Endothelial cell of umbilical vein (primary cell): ENCODE measurements around the gene NTRK2. TPM values are rescaled to one million over a fixed set of nuclear protein-coding genes. Genes with fewer than 3 reads are reported as not detected.

ENCODE experiments used
- BruUV-seq: library from RNA; stranded (reverse); fragments of 400-500 nt; replicated peaks from 2 replicates; lab custom pipeline; 2021; lab: Mats Ljungman, UMichigan
- CTCF ChIA-PET: fragments of 300-600, 350-600 bp; sonication (Branson Sonifier 250); formaldehyde crosslinking; loops from one replicate; lab custom pipeline; 2021; ENCODE audit warnings: antibody characterized with exemption, inconsistent platforms; lab: Charles Lee
- POLR2A ChIA-PET: fragments of 300-600, 350-600 bp; sonication (Branson Sonifier 250); formaldehyde crosslinking; loops from one replicate; lab custom pipeline; 2021; ENCODE audit warnings: antibody characterized with exemption, inconsistent platforms; lab: Charles Lee
- DNase-seq: peaks from one replicate; pipeline ENCODE4 v3.0.0-alpha.2; 2011; ENCODE audit warnings: low read depth, low spot score
- FAIRE-seq: peaks from 2 replicates; lab custom pipeline; 2011; peaks lifted over from hg19 to GRCh38; lab: Jason Lieb, UNC
- H2AFZ ChIP-seq: 2 replicates; pipeline ENCODE4 v1.6.0; 2012; ENCODE audit warnings: low read depth, low read length, control low read depth, inconsistent platforms
- H3K27ac ChIP-seq: 2 replicates; pipeline ENCODE4 v1.5.1; 2011; ENCODE audit warnings: low read depth, mild to moderate bottlenecking, control low read depth, low read length, moderate library complexity; ENCODE audit not compliant: insufficient read depth
- H3K27me3 ChIP-seq, 2 experiments: 2 replicates each; pipeline versions ENCODE4 v1.6.0 to v1.6.1; 2011; ENCODE audit warnings: low read length in 2 of 2, mixed read lengths in 1 of 2; ENCODE audit not compliant: control insufficient read depth in 2 of 2, insufficient read depth in 2 of 2
- H3K36me3 ChIP-seq, 2 experiments: 2 replicates in 1 of 2; 3 replicates in 1 of 2; pipeline ENCODE4 v1.5.1; 2011; ENCODE audit warnings: low read length in 2 of 2, mild to moderate bottlenecking in 1 of 2, moderate library complexity in 1 of 2; ENCODE audit not compliant: control insufficient read depth in 2 of 2, insufficient read depth in 2 of 2; ENCODE audit errors: extremely low read depth in 1 of 2
- H3K4me1 ChIP-seq: 3 replicates; pipeline ENCODE4 v1.5.1; 2011; ENCODE audit warnings: mild to moderate bottlenecking, low read length; ENCODE audit not compliant: control insufficient read depth, insufficient read depth; ENCODE audit errors: extremely low read depth
- H3K4me2 ChIP-seq: 2 replicates; pipeline ENCODE4 v1.6.1; 2011; ENCODE audit warnings: low read length, control low read depth, mixed read lengths; ENCODE audit not compliant: insufficient read depth
- H3K4me3 ChIP-seq, 3 experiments: fragments of 200-600 bp in 1 of 3; sonication (generic), shearing (Covaris generic) in 1 of 3; replicated peaks in 1 of 3; 2 replicates each; pipeline ENCODE4 v1.5.1; 2011 to 2016; ENCODE audit warnings: control low read depth in 3 of 3, low read length in 3 of 3, mild to moderate bottlenecking in 2 of 3, inconsistent platforms in 1 of 3, low read depth in 1 of 3, moderate library complexity in 1 of 3; ENCODE audit not compliant: insufficient read depth in 1 of 3
- H3K79me2 ChIP-seq: 2 replicates; pipeline ENCODE4 v1.6.0; 2012; ENCODE audit warnings: low read length, inconsistent platforms; ENCODE audit not compliant: control insufficient read depth, insufficient read depth
- H3K9ac ChIP-seq: replicated peaks from 2 replicates; pipeline ENCODE3; 2011; ENCODE audit warnings: low read length, control low read depth; ENCODE audit not compliant: insufficient read depth; ENCODE audit errors: extremely low read depth
- H3K9me1 ChIP-seq: replicated peaks from 3 replicates; pipeline ENCODE4 v1.6.0; 2011; ENCODE audit warnings: mild to moderate bottlenecking, low read length; ENCODE audit not compliant: control insufficient read depth, insufficient read depth; ENCODE audit errors: extremely low read depth
- H3K9me3 ChIP-seq: replicated peaks from 2 replicates; pipeline ENCODE4 v1.5.1; 2012; ENCODE audit warnings: low read length, inconsistent platforms; ENCODE audit not compliant: control insufficient read depth, insufficient read depth
- H4K20me1 ChIP-seq: replicated peaks from 2 replicates; pipeline ENCODE3; 2011; ENCODE audit warnings: mild to moderate bottlenecking, low read length; ENCODE audit not compliant: control insufficient read depth, insufficient read depth; ENCODE audit errors: extremely low read depth
- CTCF ChIP-seq, 2 donors: IDR thresholded peaks; 1 replicate in 1 of 2; 2 replicates in 1 of 2; pipeline ENCODE4 v1.5.1; 2011; ENCODE audit warnings: low read length in 2 of 2, mild to moderate bottlenecking in 2 of 2, moderate library complexity in 2 of 2, control low read depth in 1 of 2, inconsistent platforms in 1 of 2, low read depth in 1 of 2; ENCODE audit not compliant: insufficient read depth in 1 of 2; ENCODE audit errors: extremely low read depth in 1 of 2
- EZH2 ChIP-seq: IDR thresholded peaks from 2 replicates; pipeline ENCODE4 v1.6.1; 2012; ENCODE audit warnings: borderline replicate concordance, low read depth, mild to moderate bottlenecking, moderate library complexity, low read length, inconsistent platforms; ENCODE audit not compliant: severe bottlenecking
- GATA2 ChIP-seq: IDR thresholded peaks from 2 replicates; pipeline ENCODE4 v1.7.0; 2011; ENCODE audit warnings: low read depth, mild to moderate bottlenecking, moderate library complexity, mixed read lengths, low read length; ENCODE audit not compliant: insufficient read length, insufficient read depth
- JUN ChIP-seq: IDR thresholded peaks from 2 replicates; pipeline ENCODE4 v1.6.1; 2011; ENCODE audit warnings: borderline replicate concordance, low read depth; ENCODE audit not compliant: insufficient read length, insufficient read depth
- MAX ChIP-seq: IDR thresholded peaks from 2 replicates; pipeline ENCODE4 v1.6.1; 2011; ENCODE audit not compliant: insufficient read depth, insufficient read length
- MYC ChIP-seq: IDR thresholded peaks from one replicate; pipeline ENCODE4 v1.6.1; 2011; ENCODE audit warnings: mild to moderate bottlenecking, low read depth, low read length
- POLR2AphosphoS5 ChIP-seq: IDR thresholded peaks from 2 replicates; pipeline ENCODE4 v1.6.1; 2012; ENCODE audit warnings: low read depth, mild to moderate bottlenecking, control low read depth, low read length, moderate library complexity; ENCODE audit not compliant: insufficient read depth
- dilution Hi-C: fragments of 300-500 bp; cut with MboI; formaldehyde crosslinking; loops from one replicate; pipeline ENCODE4 v1.15.0; 2019; ENCODE audit warnings: low sequenced_read_pairs; ENCODE audit not compliant: extremely low pct_ligation_motif_present
- intact Hi-C: fragments of 100-400 bp; cut with micrococcal nuclease; formaldehyde crosslinking; loops from one replicate; pipeline ENCODE4 v1.10.0; 2022
- polyA plus RNA-seq, 4 experiments: library from polyadenylated mRNA; depleted of rRNA in 3 of 4; stranded (reverse) in 3 of 4; unstranded in 1 of 4; fragments of >200 nt; gene quantifications; 2 replicates each; pipeline versions ENCODE4 v1.2.1 to v1.2.3, GENCODE V29; 2011 to 2012; ENCODE audit warnings: missing spikeins in 1 of 4
- total RNA-seq: library from RNA; stranded (reverse); gene quantifications from 2 replicates; pipeline ENCODE4 v1.2.3, GENCODE V29; 2021

The NTRK2 gene
- total and polyA plus RNA-seq, 2 donors (not counting 3 experiments of a cell fraction or from before 2014, with no cell fraction given): 0.01 to 0.13 TPM

- Histone ChIP-seq H3K4me1 (peaks cover 8% of the 10 kb centered on the region), H3K79me2 (no peaks in the 10 kb centered on the region), H3K4me3 (no peak overlapping the region), H3K9me3 (no peaks in the 10 kb centered on the region), H3K4me2 (no peak overlapping the region), H2AFZ (peak overlapping the region; percentile 52), H3K9me1 (no peaks in the 10 kb centered on the region), H3K27ac (no peak overlapping the region), H3K9ac (no peak overlapping the region), H3K36me3 (no peaks in the 10 kb centered on the region), H4K20me1 (no peaks in the 10 kb centered on the region), H3K27me3 (no peaks in the 10 kb centered on the region)
- no peak for DNase-seq
- no peak for FAIRE-seq
- CTCF ChIA-PET: no interaction called here
- no TSS peak for BruUV-seq
- TF ChIP-seq CTCF (IDR thresholded peaks at IDR 0.05; ENCODE audit: extremely low read depth in 1 of 2, insufficient read depth in 1 of 2, low read depth in 1 of 2, low read length in 2 of 2) (no peak), POLR2AphosphoS5 (no peak), MYC (no peak), MAX (no peak), EZH2 (no peak), JUN (no peak), GATA2 (no peak)
- dilution Hi-C loops (no loop called here), intact Hi-C loops (loop anchor here (10.0 kb wide), 1 partner anchor 652 kb away; no protein-coding TSS in a partner anchor)
- POLR2A ChIA-PET: no interaction called here
These were observed 103.0 kb downstream of the NTRK2 start for GRCh38 chr9:84772511-84772910.
